DND-41 (cell line): ENCODE measurements around the gene GALK2.
"Not testable (repeated sequence)": the region's sequence is repeated elsewhere in the genome, so short reads cannot be mapped to it uniquely, and the experiment has no call there.

ENCODE experiments used
- ATAC-seq: fragments of 200-7000 bp; cut with Tn5 transposase; 3 replicates; pipeline ENCODE4 v1.9.1; 2021; ENCODE audit warnings: low read depth; ENCODE audit not compliant: insufficient read depth
- DNase-seq: peaks from one replicate; pipeline ENCODE4 v3.0.0-alpha.2; 2020
- H2AFZ ChIP-seq: 2 replicates; pipeline ENCODE4 v1.6.0; 2012; ENCODE audit warnings: low read depth, low read length
- H3K27ac ChIP-seq: 2 replicates; pipeline ENCODE4 v1.5.1; 2012; ENCODE audit warnings: low read length, inconsistent platforms
- H3K27me3 ChIP-seq: fragments of 200-600 bp; sonication (generic); 2 replicates; pipeline ENCODE4 v1.6.0; 2012; ENCODE audit warnings: low read length, mild to moderate bottlenecking, inconsistent platforms; ENCODE audit not compliant: insufficient read depth, poor library complexity
- H3K36me3 ChIP-seq: 2 replicates; pipeline ENCODE4 v1.5.1; 2012; ENCODE audit warnings: low read length, inconsistent platforms; ENCODE audit not compliant: insufficient read depth
- H3K4me1 ChIP-seq: 2 replicates; pipeline ENCODE4 v1.5.1; 2012; ENCODE audit warnings: mild to moderate bottlenecking, low read length; ENCODE audit not compliant: insufficient read depth
- H3K4me2 ChIP-seq: 2 replicates; pipeline ENCODE4 v1.6.0; 2012; ENCODE audit warnings: mild to moderate bottlenecking, moderate library complexity, low read length, inconsistent platforms; ENCODE audit not compliant: insufficient read depth
- H3K4me3 ChIP-seq, 2 experiments: fragments of 200-600 bp in 1 of 2; shearing (Covaris generic) in 1 of 2; 2 replicates each; pipeline ENCODE4 v1.5.1; 2012 to 2016; ENCODE audit warnings: inconsistent platforms in 2 of 2, low read length in 2 of 2, mild to moderate bottlenecking in 2 of 2, low read depth in 1 of 2, moderate library complexity in 1 of 2
- H3K79me2 ChIP-seq: 2 replicates; pipeline ENCODE4 v1.6.0; 2012; ENCODE audit warnings: low read length, inconsistent platforms; ENCODE audit not compliant: insufficient read depth
- H3K9ac ChIP-seq: 2 replicates; pipeline ENCODE4 v1.6.0; 2012; ENCODE audit warnings: low read depth, mild to moderate bottlenecking, inconsistent platforms, low read length, moderate library complexity
- H3K9me3 ChIP-seq: 2 replicates; pipeline ENCODE4 v1.5.1; 2012; ENCODE audit warnings: low read length, moderate library complexity, mild to moderate bottlenecking, inconsistent platforms; ENCODE audit not compliant: insufficient read depth, severe bottlenecking
- H4K20me1 ChIP-seq: 2 replicates; pipeline ENCODE4 v1.6.0; 2012; ENCODE audit warnings: low read length; ENCODE audit not compliant: insufficient read depth
- EZH2 ChIP-seq: IDR thresholded peaks from 3 replicates; pipeline ENCODE4 v1.6.1; 2012; ENCODE audit warnings: borderline replicate concordance, low read depth, mild to moderate bottlenecking, moderate library complexity, low read length, inconsistent platforms; ENCODE audit not compliant: severe bottlenecking
- TF ChIP-seq, protein P1 (sequence below): IDR thresholded peaks from 2 replicates; pipeline ENCODE4 v1.5.1; 2012; ENCODE audit warnings: borderline replicate concordance, low read length, moderate library complexity, mild to moderate bottlenecking; ENCODE audit not compliant: poor library complexity, severe bottlenecking; ENCODE audit errors: extremely low read depth

GALK2 gene

DNA sequence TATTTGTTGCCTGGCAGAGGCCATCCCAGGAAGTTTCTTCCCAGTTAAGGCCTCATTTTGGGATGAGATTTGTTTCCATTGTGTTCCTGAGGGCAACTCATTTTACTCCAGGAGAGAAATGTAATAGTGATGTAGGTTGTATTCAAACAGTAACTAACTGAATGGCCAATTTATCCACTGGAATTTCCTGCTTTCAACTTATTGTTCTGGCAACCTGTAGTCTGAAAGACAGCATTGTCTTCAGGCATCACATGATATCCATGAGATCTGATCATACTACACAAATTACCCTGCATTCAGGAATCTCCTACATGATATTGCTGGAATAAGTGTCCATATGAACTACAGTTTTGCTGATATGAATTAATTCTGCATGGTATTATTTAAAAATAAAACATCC, 173.5 kb downstream of the GALK2 start:
- H3K9ac ChIP-seq: no peak overlapping the region
- no peaks in the 10 kb centered on the region for H3K4me1 ChIP-seq
- H4K20me1 ChIP-seq: no peaks in the 10 kb centered on the region
- H3K4me3 ChIP-seq: no peak overlapping the region
- TF ChIP-seq, protein P1, sequence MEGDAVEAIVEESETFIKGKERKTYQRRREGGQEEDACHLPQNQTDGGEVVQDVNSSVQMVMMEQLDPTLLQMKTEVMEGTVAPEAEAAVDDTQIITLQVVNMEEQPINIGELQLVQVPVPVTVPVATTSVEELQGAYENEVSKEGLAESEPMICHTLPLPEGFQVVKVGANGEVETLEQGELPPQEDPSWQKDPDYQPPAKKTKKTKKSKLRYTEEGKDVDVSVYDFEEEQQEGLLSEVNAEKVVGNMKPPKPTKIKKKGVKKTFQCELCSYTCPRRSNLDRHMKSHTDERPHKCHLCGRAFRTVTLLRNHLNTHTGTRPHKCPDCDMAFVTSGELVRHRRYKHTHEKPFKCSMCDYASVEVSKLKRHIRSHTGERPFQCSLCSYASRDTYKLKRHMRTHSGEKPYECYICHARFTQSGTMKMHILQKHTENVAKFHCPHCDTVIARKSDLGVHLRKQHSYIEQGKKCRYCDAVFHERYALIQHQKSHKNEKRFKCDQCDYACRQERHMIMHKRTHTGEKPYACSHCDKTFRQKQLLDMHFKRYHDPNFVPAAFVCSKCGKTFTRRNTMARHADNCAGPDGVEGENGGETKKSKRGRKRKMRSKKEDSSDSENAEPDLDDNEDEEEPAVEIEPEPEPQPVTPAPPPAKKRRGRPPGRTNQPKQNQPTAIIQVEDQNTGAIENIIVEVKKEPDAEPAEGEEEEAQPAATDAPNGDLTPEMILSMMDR: no peak
- TF ChIP-seq EZH2: no peak
- no peaks in the 10 kb centered on the region for H3K79me2 ChIP-seq
- ATAC-seq (no peak), DNase-seq (no peak)
- H3K4me2 ChIP-seq: no peak overlapping the region
- no peaks in the 10 kb centered on the region for H3K36me3 ChIP-seq
- no peaks in the 10 kb centered on the region for H3K27me3 ChIP-seq
- no peaks in the 10 kb centered on the region for H3K9me3 ChIP-seq
- no peak overlapping the region for H2AFZ ChIP-seq
- no peak overlapping the region for H3K27ac ChIP-seq

GRCh38 chr15:49354439-49354838, 184.4 kb downstream of the GALK2 start:
- not testable (repeated sequence) for H3K9me3 ChIP-seq, H3K79me2 ChIP-seq, ATAC-seq

GRCh38 chr15:49361370-49361769, 191.3 kb downstream of the GALK2 start:
- H3K9ac ChIP-seq: no peak overlapping the region
- no peaks in the 10 kb centered on the region for H3K4me1 ChIP-seq
- ATAC-seq (no peak), DNase-seq (no peak)
- H3K4me2 ChIP-seq: no peak overlapping the region
- H3K4me3 ChIP-seq: no peak overlapping the region
- no peaks in the 10 kb centered on the region for H3K27me3 ChIP-seq
- no peaks in the 10 kb centered on the region for H3K79me2 ChIP-seq
- no peak overlapping the region for H3K27ac ChIP-seq
- H2AFZ ChIP-seq: no peak overlapping the region
- TF ChIP-seq, protein P1: no peak
- TF ChIP-seq EZH2: no peak
- no peaks in the 10 kb centered on the region for H3K36me3 ChIP-seq
- no peaks in the 10 kb centered on the region for H3K9me3 ChIP-seq
- H4K20me1 ChIP-seq: no peaks in the 10 kb centered on the region

More at GRCh38 chr15:49354439-49354838, 184.4 kb downstream of the GALK2 start:
- H3K27ac ChIP-seq, H3K27me3 ChIP-seq, H3K4me3 ChIP-seq, H3K4me1 ChIP-seq, DNase-seq, H3K4me2 ChIP-seq, H2AFZ ChIP-seq, H4K20me1 ChIP-seq, H3K36me3 ChIP-seq, H3K9ac ChIP-seq: not testable (repeated sequence)

DNA sequence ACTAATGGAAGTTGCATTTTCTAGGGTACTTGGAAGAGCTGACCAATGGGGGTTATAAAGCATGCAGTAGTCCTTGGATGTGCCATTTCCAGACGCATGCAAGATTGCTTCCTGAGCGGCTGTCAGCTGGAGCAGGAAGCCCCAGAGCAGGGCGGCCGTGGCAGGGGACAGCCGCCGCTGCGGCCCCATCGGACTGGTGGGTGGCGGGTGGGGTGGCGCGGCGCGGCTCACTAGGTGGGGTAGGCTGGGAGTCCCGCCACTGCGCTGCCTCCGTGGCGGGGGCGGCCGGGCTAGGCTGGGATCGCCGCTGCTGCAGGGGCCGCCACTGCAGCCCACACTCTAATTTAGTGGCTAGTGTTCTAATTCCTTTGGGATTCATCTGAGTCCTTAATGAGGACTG, 196.4 kb downstream of the GALK2 start:
- H2AFZ ChIP-seq: no peak overlapping the region
- H3K4me2 ChIP-seq: no peak overlapping the region
- no peak overlapping the region for H3K9ac ChIP-seq
- H3K4me3 ChIP-seq: no peak overlapping the region
- no peaks in the 10 kb centered on the region for H3K79me2 ChIP-seq
- TF ChIP-seq, protein P1: no peak
- TF ChIP-seq EZH2: no peak
- ATAC-seq: no peak
- no peaks in the 10 kb centered on the region for H3K9me3 ChIP-seq
- no peaks in the 10 kb centered on the region for H3K36me3 ChIP-seq
- H3K4me1 ChIP-seq: no peaks in the 10 kb centered on the region
- no peak for DNase-seq
- H3K27ac ChIP-seq: no peak overlapping the region
- H4K20me1 ChIP-seq: no peaks in the 10 kb centered on the region
- no peaks in the 10 kb centered on the region for H3K27me3 ChIP-seq
